OCI-LY1 (cell line): ENCODE measurements around the gene DGKQ.

Source experiments
- H2AFZ ChIP-seq: fragments of 200-600 bp; sonication (generic), shearing (Covaris generic); 2 replicates; pipeline ENCODE4 v1.6.0; 2014; ENCODE audit warnings: antibody characterized with exemption, mild to moderate bottlenecking, low read length
- H3F3A ChIP-seq: fragments of 200-600 bp; sonication (generic), shearing (Covaris generic); 2 replicates; pipeline ENCODE4 v1.6.0; 2014; ENCODE audit warnings: mild to moderate bottlenecking, antibody characterized with exemption, low read length, moderate library complexity; ENCODE audit not compliant: insufficient read depth
- H3K27ac ChIP-seq: fragments of 200-600 bp; sonication (generic); 2 replicates; pipeline ENCODE4 v1.5.1; 2014; ENCODE audit warnings: low read length, mixed run types, mild to moderate bottlenecking, low read depth; ENCODE audit not compliant: poor library complexity, severe bottlenecking
- H3K27me3 ChIP-seq: fragments of 200-600 bp; sonication (generic); 2 replicates; pipeline ENCODE4 v1.6.0; 2014; ENCODE audit warnings: antibody characterized with exemption, mild to moderate bottlenecking, low read length, moderate library complexity; ENCODE audit not compliant: insufficient read depth
- H3K36me3 ChIP-seq: fragments of 200-600 bp; sonication (generic); 2 replicates; pipeline ENCODE4 v1.6.1; 2014; ENCODE audit warnings: mild to moderate bottlenecking, antibody characterized with exemption, low read length, moderate library complexity, mixed read lengths; ENCODE audit not compliant: insufficient read depth
- H3K4me1 ChIP-seq: fragments of 200-600 bp; sonication (generic); 2 replicates; pipeline ENCODE4 v1.5.1; 2014; ENCODE audit warnings: mild to moderate bottlenecking, low read length, moderate library complexity; ENCODE audit not compliant: insufficient read depth, severe bottlenecking
- H3K4me2 ChIP-seq: fragments of 200-600 bp; sonication (generic), shearing (Covaris generic); 2 replicates; pipeline ENCODE4 v1.6.1; 2014; ENCODE audit warnings: low read length
- H3K4me3 ChIP-seq: fragments of 200-600 bp; sonication (generic); 2 replicates; pipeline ENCODE4 v1.5.1; 2014; ENCODE audit warnings: low read length, low read depth, mild to moderate bottlenecking, mixed read lengths; ENCODE audit not compliant: poor library complexity, severe bottlenecking
- H3K79me2 ChIP-seq: fragments of 200-600 bp; shearing (Covaris generic); 2 replicates; pipeline ENCODE4 v1.6.1; 2016; ENCODE audit warnings: mixed run types, low read length, mixed read lengths; ENCODE audit not compliant: insufficient read depth
- H3K9ac ChIP-seq: fragments of 200-600 bp; sonication (generic), shearing (Covaris generic); 2 replicates; pipeline ENCODE4 v1.6.1; 2014; ENCODE audit warnings: mild to moderate bottlenecking, low read length, mixed read lengths
- H3K9me2 ChIP-seq: fragments of 200-600 bp; sonication (generic), shearing (Covaris generic); 2 replicates; pipeline ENCODE4 v1.6.1; 2014; ENCODE audit warnings: low read depth, mild to moderate bottlenecking, low read length, mixed read lengths
- H3K9me3 ChIP-seq: fragments of 200-600 bp; shearing (Covaris generic); 2 replicates; pipeline ENCODE4 v1.6.1; 2014; ENCODE audit warnings: low read length, mixed read lengths
- H4K20me1 ChIP-seq: fragments of 200-600 bp; sonication (generic), shearing (Covaris generic); 2 replicates; pipeline ENCODE4 v1.6.0; 2016; ENCODE audit warnings: mild to moderate bottlenecking, low read length; ENCODE audit not compliant: insufficient read depth
- CTCF ChIP-seq: fragments of 200-600 bp; sonication (generic), shearing (Covaris generic); IDR thresholded peaks from 2 replicates; pipeline ENCODE4 v1.5.1; 2017; ENCODE audit warnings: mild to moderate bottlenecking, antibody characterized with exemption, low read length, moderate library complexity, mixed read lengths
- EZH2 ChIP-seq: fragments of 200-600 bp; sonication (generic), shearing (Covaris generic); IDR thresholded peaks from 2 replicates; pipeline ENCODE4 v1.8.0; 2017; ENCODE audit warnings: borderline replicate concordance, mixed run types, mild to moderate bottlenecking, antibody characterized with exemption, low read length, moderate library complexity, mixed read lengths

The DGKQ gene

GRCh38 chr4:958696-959337 lies 14.6 kb downstream of the DGKQ start:
- Histone ChIP-seq H3K79me2 (no peaks in the 10 kb centered on the region), H3K9ac (no peak overlapping the region), H3K9me2 (no peaks in the 10 kb centered on the region), H4K20me1 (no peaks in the 10 kb centered on the region), H3F3A (no peaks in the 10 kb centered on the region), H3K9me3 (no peaks in the 10 kb centered on the region), H3K27me3 (no peaks in the 10 kb centered on the region), H3K4me1 (peaks cover 3% of the 10 kb centered on the region), H3K36me3 (no peaks in the 10 kb centered on the region; the same call in 1 of the 2 replicates), H3K4me3 (no peak overlapping the region), H3K4me2 (no peak overlapping the region), H3K27ac (no peak overlapping the region), H2AFZ (no peak overlapping the region)
- no peak for TF ChIP-seq CTCF
- TF ChIP-seq EZH2 = no peak

DNA sequence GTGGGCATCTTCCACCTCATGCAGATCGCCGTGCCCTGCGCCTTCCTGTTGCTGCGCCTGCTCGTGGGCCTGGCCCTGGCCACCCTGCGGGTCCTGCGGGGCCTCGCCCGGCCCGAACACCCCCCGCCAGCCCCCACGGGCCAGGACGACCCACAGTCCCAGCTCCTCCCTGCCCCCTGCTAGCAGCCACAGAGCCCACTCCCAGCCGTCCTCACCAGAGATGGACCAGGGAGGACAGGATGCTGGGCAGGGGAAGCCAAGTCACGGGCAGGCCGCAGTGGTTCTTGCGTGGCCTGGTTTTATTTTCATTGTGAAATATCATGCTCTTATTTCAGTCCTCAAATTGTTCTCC lies 15.1 kb downstream of the DGKQ start:
- no peaks in the 10 kb centered on the region for H3K79me2 ChIP-seq
- no peak overlapping the region for H2AFZ ChIP-seq
- H3K27me3 ChIP-seq = no peaks in the 10 kb centered on the region
- no peaks in the 10 kb centered on the region for H4K20me1 ChIP-seq
- peaks cover 3% of the 10 kb centered on the region for H3K4me1 ChIP-seq
- no peaks in the 10 kb centered on the region; the same call in 1 of the 2 replicates for H3K36me3 ChIP-seq
- TF ChIP-seq CTCF (no peak), EZH2 (no peak)
- no peaks in the 10 kb centered on the region for H3K9me2 ChIP-seq
- H3K27ac ChIP-seq = no peak overlapping the region
- H3K4me2 ChIP-seq = no peak overlapping the region
- no peak overlapping the region for H3K4me3 ChIP-seq
- no peak overlapping the region for H3K9ac ChIP-seq
- H3K9me3 ChIP-seq = no peaks in the 10 kb centered on the region
- H3F3A ChIP-seq = no peaks in the 10 kb centered on the region

DNA sequence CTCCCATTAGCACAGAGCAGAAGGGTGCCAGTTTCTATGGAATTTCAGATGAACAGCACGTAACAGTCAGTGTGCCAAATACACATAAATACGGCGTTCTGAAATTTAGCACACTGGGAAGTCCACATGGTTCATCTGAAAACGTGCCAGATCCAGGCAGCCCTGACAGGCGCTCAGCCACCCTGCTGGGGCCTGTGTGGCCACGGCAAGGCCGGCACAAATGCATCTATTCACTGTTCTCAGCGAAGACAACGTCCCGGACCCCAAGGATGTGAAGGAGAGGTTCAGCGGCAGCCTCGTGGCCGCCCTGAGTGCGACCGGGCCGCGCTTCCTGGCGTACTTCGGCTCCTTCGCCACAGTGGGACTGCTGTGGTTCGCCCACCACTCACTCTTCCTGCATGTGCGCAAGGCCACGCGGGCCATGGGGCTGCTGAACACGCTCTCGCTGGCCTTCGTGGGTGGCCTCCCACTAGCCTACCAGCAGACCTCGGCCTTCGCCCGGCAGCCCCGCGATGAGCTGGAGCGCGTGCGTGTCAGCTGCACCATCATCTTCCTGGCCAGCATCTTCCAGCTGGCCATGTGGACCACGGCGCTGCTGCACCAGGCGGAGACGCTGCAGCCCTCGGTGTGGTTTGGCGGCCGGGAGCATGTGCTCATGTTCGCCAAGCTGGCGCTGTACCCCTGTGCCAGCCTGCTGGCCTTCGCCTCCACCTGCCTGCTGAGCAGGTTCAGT lies 15.6 kb downstream of the DGKQ start:
- no peak overlapping the region for H3K27ac ChIP-seq
- no peak overlapping the region for H3K9ac ChIP-seq
- no peaks in the 10 kb centered on the region for H3K79me2 ChIP-seq
- H3K4me3 ChIP-seq = no peak overlapping the region
- no peak overlapping the region for H3K4me2 ChIP-seq
- H4K20me1 ChIP-seq = no peaks in the 10 kb centered on the region
- H3K9me3 ChIP-seq = no peaks in the 10 kb centered on the region
- no peak overlapping the region for H2AFZ ChIP-seq
- no peaks in the 10 kb centered on the region for H3K27me3 ChIP-seq
- H3K9me2 ChIP-seq = no peaks in the 10 kb centered on the region
- H3F3A ChIP-seq = no peaks in the 10 kb centered on the region
- H3K36me3 ChIP-seq = no peaks in the 10 kb centered on the region; the same call in 1 of the 2 replicates
- peaks cover 3% of the 10 kb centered on the region for H3K4me1 ChIP-seq
- TF ChIP-seq EZH2 (no peak), CTCF (no peak)
